SK-N-SH (cell line): Measurements from ENCODE around the gene PLA2G4B. TPM values are rescaled to one million over a fixed set of nuclear protein-coding genes. Genes with fewer than 3 reads are reported as not detected.

Experiments used
- CTCF ChIA-PET: fragments of 300-600, 350-600 bp; formaldehyde crosslinking; extraction: SDS; loops from one replicate; lab custom pipeline; 2021; lab: Yijun Ruan, JAX
- POLR2A ChIA-PET: fragments of 350-600 bp; sonication (Branson Sonifier 250); formaldehyde crosslinking; extraction: SDS; loops from one replicate; lab custom pipeline; 2020; ENCODE audit warnings: antibody characterized with exemption, inconsistent platforms; lab: Yijun Ruan, JAX
- DNase-seq: peaks from one replicate; pipeline ENCODE4 v3.0.0; 2012
- H2AFZ ChIP-seq: fragments of 200-600 bp; sonication (generic); 2 replicates; pipeline ENCODE4 v1.8.1; 2016; ENCODE audit warnings: antibody characterized with exemption, mild to moderate bottlenecking, low read depth
- H3F3A ChIP-seq: fragments of 200-600 bp; sonication (generic); replicated peaks from 2 replicates; pipeline ENCODE3; 2016; ENCODE audit warnings: antibody characterized with exemption, mild to moderate bottlenecking; ENCODE audit not compliant: insufficient read depth
- H3K27ac ChIP-seq, 2 experiments: fragments of 200-500 bp in 1 of 2; fragments of 200-600 bp in 1 of 2; sonication (Bioruptor generic) in 1 of 2; sonication (generic), shearing (Covaris generic) in 1 of 2; 2 replicates each; pipeline versions ENCODE4 v1.5.1 to v1.6.1; 2014 to 2016; ENCODE audit warnings: low read depth in 2 of 2, inconsistent platforms in 1 of 2, low read length in 1 of 2, mild to moderate bottlenecking in 1 of 2, mixed read lengths in 1 of 2
- H3K27me3 ChIP-seq: fragments of 200-600 bp; sonication (generic), shearing (Covaris generic); 2 replicates; pipeline ENCODE4 v1.6.1; 2016; ENCODE audit warnings: mixed run types; ENCODE audit not compliant: insufficient read depth
- H3K36me3 ChIP-seq, 2 experiments: fragments of 200-500 bp in 1 of 2; fragments of 200-600 bp in 1 of 2; sonication (Bioruptor generic) in 1 of 2; sonication (generic) in 1 of 2; replicated peaks in 1 of 2; 2 replicates each; pipeline versions ENCODE3 to v1.5.1; 2014 to 2016; ENCODE audit warnings: low read length in 1 of 2, mild to moderate bottlenecking in 1 of 2; ENCODE audit not compliant: insufficient read depth in 2 of 2, control insufficient read depth in 1 of 2
- H3K4me1 ChIP-seq, 2 experiments: fragments of 200-500 bp in 1 of 2; fragments of 200-600 bp in 1 of 2; sonication (Bioruptor generic) in 1 of 2; sonication (generic), shearing (Covaris generic) in 1 of 2; 2 replicates each; pipeline versions ENCODE4 v1.5.1 to v1.6.1; 2014 to 2016; ENCODE audit warnings: low read depth in 1 of 2, low read length in 1 of 2, mixed run types in 1 of 2; ENCODE audit not compliant: insufficient read depth in 2 of 2, control insufficient read depth in 1 of 2
- H3K4me2 ChIP-seq: fragments of 200-600 bp; sonication (generic), shearing (Covaris generic); 2 replicates; pipeline ENCODE4 v1.6.1; 2017; ENCODE audit warnings: mixed run types
- H3K4me3 ChIP-seq, 2 experiments: fragments of 200-500 bp in 1 of 2; fragments of 200-600 bp in 1 of 2; sonication (Bioruptor generic) in 1 of 2; sonication (generic), shearing (Covaris generic) in 1 of 2; 2 replicates each; pipeline versions ENCODE4 v1.5.1 to v1.8.1; 2014 to 2016; ENCODE audit warnings: low read depth in 2 of 2, inconsistent platforms in 1 of 2, low read length in 1 of 2, mild to moderate bottlenecking in 1 of 2, mixed read lengths in 1 of 2, moderate library complexity in 1 of 2
- H3K79me2 ChIP-seq: fragments of 200-600 bp; sonication (generic); 2 replicates; pipeline ENCODE4 v1.8.1; 2017; ENCODE audit warnings: mild to moderate bottlenecking; ENCODE audit not compliant: insufficient read depth
- H3K9ac ChIP-seq: fragments of 200-600 bp; sonication (generic); 2 replicates; pipeline ENCODE4 v1.6.1; 2017; ENCODE audit warnings: mixed run types
- H3K9me2 ChIP-seq: fragments of 200-600 bp; sonication (generic); 2 replicates; pipeline ENCODE4 v1.6.1; 2017; ENCODE audit warnings: mixed run types
- H3K9me3 ChIP-seq: fragments of 200-600 bp; sonication (generic); 2 replicates; pipeline ENCODE4 v1.6.1; 2017; ENCODE audit warnings: mixed run types, mild to moderate bottlenecking, moderate library complexity
- H4K20me1 ChIP-seq: fragments of 200-600 bp; sonication (generic); 2 replicates; pipeline ENCODE4 v1.6.1; 2017; ENCODE audit warnings: mild to moderate bottlenecking, mixed run types; ENCODE audit not compliant: insufficient read depth
- EP300 ChIP-seq, 2 experiments: IDR thresholded peaks; 2 replicates each; pipeline versions ENCODE4 v1.4.0 to v1.6.1; 2012; ENCODE audit warnings: borderline replicate concordance in 1 of 2, low read depth in 1 of 2, low read length in 1 of 2
- FOSL2 ChIP-seq: IDR thresholded peaks from 2 replicates; pipeline ENCODE4 v1.4.0; 2012; ENCODE audit warnings: low read depth, mild to moderate bottlenecking, moderate library complexity, borderline replicate concordance
- GATA2 ChIP-seq: sonication (generic); formaldehyde crosslinking; IDR thresholded peaks from 2 replicates; pipeline ENCODE4 v1.5.0; 2020; ENCODE audit warnings: mild to moderate bottlenecking, missing genetic modification reagents
- IRF3 ChIP-seq: fragments of 150-350 bp; IDR thresholded peaks from 2 replicates; pipeline ENCODE4 v1.6.1; 2016; ENCODE audit warnings: mild to moderate bottlenecking, low read depth, low read length
- MEF2A ChIP-seq: IDR thresholded peaks from 2 replicates; pipeline ENCODE4 v1.4.0; 2012; ENCODE audit warnings: low read depth, borderline replicate concordance
- MXI1 ChIP-seq: IDR thresholded peaks from 2 replicates; pipeline ENCODE4 v1.6.1; 2012; ENCODE audit warnings: mild to moderate bottlenecking, low read depth, low read length, improper control_type of control experiment
- NFIC ChIP-seq: IDR thresholded peaks from 2 replicates; pipeline ENCODE4 v1.4.0; 2012; ENCODE audit warnings: borderline replicate concordance
- RAD21 ChIP-seq: IDR thresholded peaks from 2 replicates; pipeline ENCODE4 v1.6.1; 2012; ENCODE audit warnings: mild to moderate bottlenecking, low read length
- RCOR1 ChIP-seq: fragments of 150-350 bp; IDR thresholded peaks from 2 replicates; pipeline ENCODE4 v1.6.1; 2017; ENCODE audit warnings: antibody characterized with exemption, low read length
- TAF1 ChIP-seq: IDR thresholded peaks from 2 replicates; pipeline ENCODE4 v1.6.1; 2012; ENCODE audit warnings: low read depth, mild to moderate bottlenecking, low read length, moderate library complexity, borderline replicate concordance
- TCF12 ChIP-seq: IDR thresholded peaks from 2 replicates; pipeline ENCODE4 v1.4.0; 2012
- TEAD4 ChIP-seq: IDR thresholded peaks from 2 replicates; pipeline ENCODE4 v1.4.0; 2012; ENCODE audit warnings: mild to moderate bottlenecking, borderline replicate concordance; ENCODE audit not compliant: insufficient read depth
- USF2 ChIP-seq: fragments of 150-350 bp; IDR thresholded peaks from 2 replicates; pipeline ENCODE4 v1.6.1; 2017; ENCODE audit warnings: antibody characterized with exemption, low read length, low read depth, borderline replicate concordance
- YY1 ChIP-seq: IDR thresholded peaks from 2 replicates; pipeline ENCODE4 v1.4.0; 2012; ENCODE audit warnings: low read depth, mild to moderate bottlenecking
- ZBTB33 ChIP-seq: IDR thresholded peaks from 2 replicates; pipeline ENCODE4 v1.4.0; 2012; ENCODE audit warnings: low read depth, borderline replicate concordance
- WGBS: methylation state at CpG from one replicate; pipeline ENCODE4 v1.1.6; 2017; ENCODE audit warnings: low lambda C conversion rate; 5-methylcytosine and 5-hydroxymethylcytosine counted together
- polyA plus RNA-seq, 3 experiments: library from polyadenylated mRNA; depleted of rRNA; stranded (reverse); fragments of >200 nt; gene quantifications; 2 replicates each; pipeline ENCODE4 v1.2.3, GENCODE V29; 2012
- TF ChIP-seq, protein P1 (sequence below): fragments of 200-600 bp; sonication (generic); IDR thresholded peaks from 2 replicates; pipeline ENCODE4 v1.6.1; 2017; ENCODE audit warnings: antibody characterized with exemption, mild to moderate bottlenecking, moderate library complexity

PLA2G4B gene
- polyA plus RNA-seq, 1 of the 3 experiments (the other 2 are of a cell fraction): 5.3 TPM

GRCh38 chr15:41853831-41854230 is 15.2 kb downstream of the PLA2G4B start (continued):
- TF ChIP-seq, protein P1, sequence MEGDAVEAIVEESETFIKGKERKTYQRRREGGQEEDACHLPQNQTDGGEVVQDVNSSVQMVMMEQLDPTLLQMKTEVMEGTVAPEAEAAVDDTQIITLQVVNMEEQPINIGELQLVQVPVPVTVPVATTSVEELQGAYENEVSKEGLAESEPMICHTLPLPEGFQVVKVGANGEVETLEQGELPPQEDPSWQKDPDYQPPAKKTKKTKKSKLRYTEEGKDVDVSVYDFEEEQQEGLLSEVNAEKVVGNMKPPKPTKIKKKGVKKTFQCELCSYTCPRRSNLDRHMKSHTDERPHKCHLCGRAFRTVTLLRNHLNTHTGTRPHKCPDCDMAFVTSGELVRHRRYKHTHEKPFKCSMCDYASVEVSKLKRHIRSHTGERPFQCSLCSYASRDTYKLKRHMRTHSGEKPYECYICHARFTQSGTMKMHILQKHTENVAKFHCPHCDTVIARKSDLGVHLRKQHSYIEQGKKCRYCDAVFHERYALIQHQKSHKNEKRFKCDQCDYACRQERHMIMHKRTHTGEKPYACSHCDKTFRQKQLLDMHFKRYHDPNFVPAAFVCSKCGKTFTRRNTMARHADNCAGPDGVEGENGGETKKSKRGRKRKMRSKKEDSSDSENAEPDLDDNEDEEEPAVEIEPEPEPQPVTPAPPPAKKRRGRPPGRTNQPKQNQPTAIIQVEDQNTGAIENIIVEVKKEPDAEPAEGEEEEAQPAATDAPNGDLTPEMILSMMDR: no peak
- no peak for TF ChIP-seq IRF3
- TF ChIP-seq TEAD4: no peak
- TF ChIP-seq YY1: no peak
- TF ChIP-seq RCOR1: no peak
- TF ChIP-seq GATA2 (CRISPR knock-in tag): no peak
- TF ChIP-seq FOSL2: no peak

- H4K20me1 ChIP-seq: no peaks in the 10 kb centered on the region
- H3F3A ChIP-seq: no peaks in the 10 kb centered on the region
- H3K36me3 ChIP-seq: no peaks in the 10 kb centered on the region
- no peak overlapping the region for H3K4me2 ChIP-seq
- no peaks in the 10 kb centered on the region for H3K27me3 ChIP-seq
- H3K9ac ChIP-seq: no peak overlapping the region
- H3K4me1 ChIP-seq: peaks cover 0 to 13% of the 10 kb centered on the region in 2 experiments; a peak in 1 of 4 replicates
- no peak overlapping the region for H2AFZ ChIP-seq
- H3K27ac ChIP-seq: no peak overlapping the region
- no peak for TF ChIP-seq EP300 (IDR thresholded peaks at IDR 0.05; ENCODE audit: borderline replicate concordance in 1 of 2, low read depth in 1 of 2, low read length in 1 of 2)
- TF ChIP-seq RAD21: no peak
- TF ChIP-seq TEAD4: no peak
- TF ChIP-seq MEF2A: no peak
- no peak for TF ChIP-seq ZBTB33
- TF ChIP-seq TCF12: no peak
- no peak for TF ChIP-seq MXI1
- no peak for TF ChIP-seq USF2
- no peak for TF ChIP-seq YY1
- no peak for TF ChIP-seq TAF1
- TF ChIP-seq NFIC: no peak
- POLR2A ChIA-PET: no interaction called here
- H3K79me2 ChIP-seq: no peaks in the 10 kb centered on the region
- H3K4me3 ChIP-seq: no peak overlapping the region
- no peaks in the 10 kb centered on the region for H3K9me2 ChIP-seq
- WGBS: 82% methylated on average over 8 of the region's 9 CpGs
- H3K9me3 ChIP-seq: no peaks in the 10 kb centered on the region
- CTCF ChIA-PET: interaction anchor here (2.2 kb wide), 1 partner anchor 50 kb away, joined by 10 read pairs; no protein-coding TSS in a partner anchor
- DNase-seq: no peak
Observed at GRCh38 chr15:41854443-41854842, 15.8 kb downstream of the PLA2G4B start.
